ENCODE results near the gene HTATSF1. TPM values are rescaled to one million over a fixed set of nuclear protein-coding genes. Genes with fewer than 3 reads are reported as not detected.

HTATSF1 gene
- total RNA-seq, 2 donors from 2014 or later = 61.5 to 76.2 TPM

DNA sequence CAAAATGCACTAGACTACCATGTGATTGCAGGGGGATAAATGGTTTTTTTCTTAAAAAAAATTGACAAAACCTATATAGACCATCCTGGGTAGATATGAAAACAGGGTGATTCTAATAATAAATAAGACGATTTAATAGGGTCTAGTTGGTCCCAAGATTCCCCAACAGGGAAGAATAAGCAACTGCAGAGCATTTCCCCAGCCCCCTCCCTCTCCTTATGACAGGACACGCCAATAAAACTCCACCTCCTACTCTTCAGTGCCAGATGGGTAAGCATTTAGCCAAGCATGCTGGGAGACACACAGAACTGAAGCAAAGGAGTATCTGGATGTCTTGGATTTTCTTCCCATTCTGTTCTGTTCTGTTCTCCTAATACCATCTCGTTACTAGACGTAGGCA lies 9.7 kb upstream of the HTATSF1 start, which contains the start of gene BRS3:
TSS of gene BRS3 (plus strand) at position 301 of the 400 bp plus-strand sequence. CDS start 168 bp downstream, outside the sequence.
- no peak for TF ChIP-seq CTCF (IDR thresholded peaks at IDR 0.05)
- H3K4me3 ChIP-seq = no peak within 1 kb of the TSS

DNA sequence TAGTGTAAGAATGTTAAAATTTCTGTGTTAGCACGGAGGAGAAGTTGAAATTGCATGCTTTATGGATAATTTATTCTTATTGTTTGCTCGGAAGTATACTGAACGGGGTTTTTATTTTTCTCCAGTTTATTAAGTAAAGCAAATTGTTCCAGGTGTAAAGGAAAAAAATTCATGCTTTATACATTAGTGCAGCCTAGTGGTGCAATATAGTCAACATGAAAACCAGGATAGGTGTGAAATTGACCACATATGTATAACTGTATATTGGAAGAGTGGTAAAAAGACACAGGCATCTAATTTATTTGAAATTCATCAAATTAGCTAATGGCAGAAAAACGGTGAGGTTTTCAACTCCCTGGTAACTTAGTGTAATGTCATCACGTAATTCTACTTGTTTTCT lies 8.7 kb upstream of the HTATSF1 start:
- no peaks in the 10 kb centered on the region for H3K9me3 ChIP-seq
- no peak for TF ChIP-seq CTCF (IDR thresholded peaks at IDR 0.05)

More for the DNA sequence above, 9.7 kb upstream of the HTATSF1 start, which contains the start of gene BRS3:
- H3K27me3 ChIP-seq = peaks cover 0 to 3% of the 10 kb centered on the region in 2 donors
- H3K9me3 ChIP-seq = no peaks in the 10 kb centered on the region
- no peak within 1 kb of the TSS for H3K27ac ChIP-seq
- no peaks in the 10 kb centered on the region for H3K36me3 ChIP-seq
- DNase-seq (ENCODE audit: low spot score) = no peak
- no peaks in the 10 kb centered on the region for H3K4me1 ChIP-seq

DNA sequence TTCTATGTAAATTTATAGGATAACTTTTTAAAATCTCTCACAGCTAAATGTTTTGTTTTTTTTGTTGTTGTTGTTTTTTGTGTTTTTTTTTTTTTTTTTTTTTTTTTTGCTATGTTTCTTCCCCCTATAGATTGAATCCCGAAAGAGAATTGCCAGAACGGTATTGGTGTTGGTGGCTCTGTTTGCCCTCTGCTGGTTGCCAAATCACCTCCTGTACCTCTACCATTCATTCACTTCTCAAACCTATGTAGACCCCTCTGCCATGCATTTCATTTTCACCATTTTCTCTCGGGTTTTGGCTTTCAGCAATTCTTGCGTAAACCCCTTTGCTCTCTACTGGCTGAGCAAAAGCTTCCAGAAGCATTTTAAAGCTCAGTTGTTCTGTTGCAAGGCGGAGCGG lies 5.6 kb upstream of the HTATSF1 start:
- Histone ChIP-seq H3K36me3 (no peaks in the 10 kb centered on the region), H3K27ac (no peak overlapping the region), H3K4me1 (no peaks in the 10 kb centered on the region), H3K9me3 (no peaks in the 10 kb centered on the region), H3K4me3 (no peak overlapping the region), H3K27me3 (peaks cover 3 to 4% of the 10 kb centered on the region in 2 donors)
- no peak for TF ChIP-seq CTCF (IDR thresholded peaks at IDR 0.05)
- DNase-seq (ENCODE audit: low spot score) = no peak

More for the DNA sequence above, 8.7 kb upstream of the HTATSF1 start:
- Histone ChIP-seq H3K27me3 (peaks cover 3 to 4% of the 10 kb centered on the region in 2 donors), H3K27ac (no peak overlapping the region), H3K4me1 (no peaks in the 10 kb centered on the region), H3K36me3 (no peaks in the 10 kb centered on the region), H3K4me3 (no peak overlapping the region)
- DNase-seq (ENCODE audit: low spot score) = no peak

DNA sequence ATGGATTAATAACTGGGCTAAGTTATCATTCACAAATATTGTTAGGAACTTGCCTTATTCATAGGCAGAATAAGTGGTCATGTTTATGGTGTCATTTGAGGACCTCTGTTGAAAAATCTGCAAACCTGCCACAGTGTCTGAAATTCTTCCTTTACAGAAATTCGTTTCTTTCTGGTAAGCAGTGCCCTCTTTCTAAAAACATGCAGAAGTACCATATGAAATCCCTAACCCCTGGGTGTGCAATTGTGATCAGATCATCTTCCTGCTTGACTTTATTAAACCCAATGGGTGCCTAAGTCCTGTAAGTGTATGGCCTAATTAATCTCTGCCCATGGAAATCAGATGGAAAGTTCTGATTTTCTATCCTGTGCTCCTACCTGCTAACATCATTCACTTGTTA lies 4.4 kb upstream of the HTATSF1 start:
- H3K36me3 ChIP-seq = no peaks in the 10 kb centered on the region
- H3K9me3 ChIP-seq = no peaks in the 10 kb centered on the region
- no peak for TF ChIP-seq CTCF (IDR thresholded peaks at IDR 0.05)
- no peaks in the 10 kb centered on the region for H3K4me1 ChIP-seq
- no peak for DNase-seq (ENCODE audit: low spot score)
- peaks cover 3 to 4% of the 10 kb centered on the region in 2 donors for H3K27me3 ChIP-seq
- H3K4me3 ChIP-seq = no peak overlapping the region
- H3K27ac ChIP-seq = no peak overlapping the region

GRCh38 chrX:136495043-136495442 lies 2.3 kb upstream of the HTATSF1 start:
- Histone ChIP-seq H3K9me3 (no peaks in the 10 kb centered on the region), H3K27ac (no peak overlapping the region), H3K36me3 (no peaks in the 10 kb centered on the region), H3K27me3 (peaks cover 3 to 4% of the 10 kb centered on the region in 2 donors), H3K4me1 (no peaks in the 10 kb centered on the region), H3K4me3 (no peak overlapping the region)
- DNase-seq (ENCODE audit: low spot score) = no peak
- no peak for TF ChIP-seq CTCF (IDR thresholded peaks at IDR 0.05)

DNA sequence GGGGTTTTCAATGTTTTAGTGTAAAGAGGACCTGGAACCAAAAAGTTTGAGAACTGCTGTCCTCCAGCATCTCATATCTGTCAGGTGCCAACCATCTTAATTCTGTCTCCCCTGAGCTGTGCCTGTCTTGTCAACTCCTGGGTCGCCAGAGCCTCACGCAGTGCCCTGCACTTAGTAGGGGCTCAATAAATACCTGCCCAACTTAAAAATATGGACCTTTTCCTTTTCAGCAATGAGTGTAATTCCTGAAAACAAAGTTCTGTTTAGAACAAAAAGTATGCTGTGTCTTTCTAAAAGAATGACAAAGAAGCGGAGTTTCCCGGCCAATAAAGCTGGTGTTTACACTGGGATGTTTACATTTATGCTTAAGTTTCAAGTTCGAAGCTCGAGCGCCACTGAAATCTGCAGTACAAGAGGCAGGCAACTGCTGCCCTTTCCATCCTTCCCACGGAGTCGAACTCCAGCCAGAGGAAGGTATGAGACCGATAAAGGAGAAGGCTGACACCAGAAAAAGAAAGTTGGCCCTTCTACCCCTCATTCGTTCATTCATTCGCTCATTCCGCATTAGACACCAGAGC lies 1.1 kb upstream of the HTATSF1 start:
- Histone ChIP-seq H3K9me3 (no peaks in the 10 kb centered on the region), H3K4me1 (no peaks in the 10 kb centered on the region), H3K27me3 (peaks cover 0 to 4% of the 10 kb centered on the region in 2 donors), H3K36me3 (peaks cover 6% of the 10 kb centered on the region), H3K4me3 (peak overlapping the region; percentile 60 to 62), H3K27ac (peak overlapping the region; percentile 91 to 97)
- DNase-seq (ENCODE audit: low spot score) = no peak
- TF ChIP-seq CTCF (IDR thresholded peaks at IDR 0.05) = no peak

Measured in right atrium auricular region (tissue), 2 donors.